HCT116 (cell line): ENCODE measurements around the gene TBXT. TPM values are rescaled to one million over a fixed set of nuclear protein-coding genes. Genes with fewer than 3 reads are reported as not detected.
A peak's percentile ranks its signal among the peaks of the same experiment; 100 is the strongest.

ENCODE experiments used
- ATAC-seq: fragments of 200-7000 bp; cut with Tn5 transposase; 2 replicates; pipeline ENCODE4 v1.9.1; 2020; ENCODE audit warnings: mild to moderate bottlenecking, moderate library complexity
- Bru-seq: library from RNA; stranded (reverse); fragments of 400-500 nt; gene quantifications from one replicate; lab custom pipeline; 2021; lab: Mats Ljungman, UMichigan
- BruChase-seq, 2 experiments: library from RNA; stranded (reverse); fragments of 400-500 nt; gene quantifications; one replicate each; lab custom pipeline; 2021; lab: Mats Ljungman, UMichigan
- BruUV-seq: library from RNA; stranded (reverse); fragments of 400-500 nt; replicated peaks from 2 replicates; lab custom pipeline; 2021; lab: Mats Ljungman, UMichigan
- CTCF ChIA-PET: fragments of 300-600 bp; sonication (Branson Sonifier 250); formaldehyde crosslinking; loops from one replicate; lab custom pipeline; 2021; ENCODE audit warnings: antibody characterized with exemption; lab: Charles Lee
- POLR2A ChIA-PET: fragments of 300-600, 350-600 bp; sonication (Branson Sonifier 250); formaldehyde crosslinking; loops from one replicate; lab custom pipeline; 2021; ENCODE audit warnings: antibody characterized with exemption; lab: Charles Lee
- RAD21 ChIA-PET, 2 experiments: fragments of 300-600 bp; sonication (Branson Sonifier 250); formaldehyde crosslinking; loops; one replicate each; lab custom pipeline; 2023; ENCODE audit warnings: low total read pairs in 2 of 2; ENCODE audit not compliant: uncharacterized antibody in 2 of 2, unreplicated experiment in 2 of 2, low non-redundant PET in 1 of 2; lab: Charles Lee
- DNase-seq: peaks from one replicate; pipeline ENCODE4 v3.0.0-alpha.2; 2010; ENCODE audit warnings: low read depth, low spot score
- H2AFZ ChIP-seq: fragments of 200-600 bp; shearing (Covaris generic), sonication (generic); 2 replicates; pipeline ENCODE4 v1.6.1; 2017; ENCODE audit warnings: low read depth, mixed run types, mixed read lengths, antibody characterized with exemption, low read length; ENCODE audit not compliant: poor library complexity, severe bottlenecking
- H3K27ac ChIP-seq: 2 replicates; pipeline ENCODE4 v1.5.1; 2012; ENCODE audit warnings: low read depth, low read length
- H3K27me3 ChIP-seq: fragments of 200-600 bp; sonication (generic); 2 replicates; pipeline ENCODE4 v1.6.1; 2016; ENCODE audit warnings: mixed run types, low read length, mixed read lengths; ENCODE audit not compliant: insufficient read depth
- H3K36me3 ChIP-seq, 2 experiments: fragments of 200-500 bp in 1 of 2; fragments of 200-600 bp in 1 of 2; sonication (Bioruptor generic) in 1 of 2; sonication (generic) in 1 of 2; 2 replicates each; pipeline versions ENCODE4 v1.5.1 to v1.6.1; 2014 to 2016; ENCODE audit warnings: low read length in 2 of 2, inconsistent platforms in 1 of 2, mixed read lengths in 1 of 2, mixed run types in 1 of 2; ENCODE audit not compliant: insufficient read depth in 2 of 2, control insufficient read depth in 1 of 2
- H3K4me1 ChIP-seq, 2 experiments: fragments of 200-600 bp in 1 of 2; sonication (generic) in 1 of 2; 2 replicates each; pipeline versions ENCODE4 v1.5.1 to v1.6.1; 2012 to 2017; ENCODE audit warnings: low read length in 2 of 2, inconsistent platforms in 1 of 2, mild to moderate bottlenecking in 1 of 2, mixed read lengths in 1 of 2, mixed run types in 1 of 2, moderate library complexity in 1 of 2; ENCODE audit not compliant: insufficient read depth in 2 of 2, control insufficient read depth in 1 of 2
- H3K4me2 ChIP-seq: fragments of 200-600 bp; sonication (generic); 2 replicates; pipeline ENCODE4 v1.6.1; 2017; ENCODE audit warnings: mixed run types, low read length, mixed read lengths
- H3K4me3 ChIP-seq, 2 experiments: fragments of 200-600 bp in 1 of 2; sonication (generic) in 1 of 2; replicated peaks in 1 of 2; 2 replicates each; pipeline ENCODE4 v1.5.1; 2011 to 2016; ENCODE audit warnings: low read length in 2 of 2, control low read depth in 1 of 2, low read depth in 1 of 2, mild to moderate bottlenecking in 1 of 2, mixed read lengths in 1 of 2, mixed run types in 1 of 2
- H3K79me2 ChIP-seq: fragments of 200-600 bp; sonication (generic); 2 replicates; pipeline ENCODE4 v1.6.1; 2017; ENCODE audit warnings: mild to moderate bottlenecking, mixed run types, low read length, moderate library complexity, mixed read lengths; ENCODE audit not compliant: insufficient read depth
- H3K9ac ChIP-seq: fragments of 200-600 bp; sonication (generic); 2 replicates; pipeline ENCODE4 v1.6.1; 2016; ENCODE audit warnings: low read length, mixed read lengths
- H3K9me2 ChIP-seq: fragments of 200-600 bp; sonication (generic), shearing (Covaris generic); 2 replicates; pipeline ENCODE4 v1.6.1; 2017; ENCODE audit warnings: mixed run types, mild to moderate bottlenecking, moderate library complexity; ENCODE audit not compliant: insufficient read depth
- H3K9me3 ChIP-seq, 2 experiments: fragments of 200-500 bp in 1 of 2; fragments of 200-600 bp in 1 of 2; sonication (Bioruptor generic) in 1 of 2; sonication (generic) in 1 of 2; 2 replicates each; pipeline ENCODE4 v1.6.1; 2014 to 2017; ENCODE audit warnings: low read length in 2 of 2, mixed read lengths in 2 of 2, inconsistent platforms in 1 of 2, low read depth in 1 of 2, mild to moderate bottlenecking in 1 of 2, mixed run types in 1 of 2, moderate library complexity in 1 of 2; ENCODE audit not compliant: control insufficient read depth in 1 of 2, insufficient read depth in 1 of 2
- H4K20me1 ChIP-seq: fragments of 200-600 bp; sonication (generic), shearing (Covaris generic); 2 replicates; pipeline ENCODE4 v1.6.1; 2017; ENCODE audit warnings: mixed run types, mild to moderate bottlenecking, moderate library complexity; ENCODE audit not compliant: insufficient read depth
- CBX3 ChIP-seq: IDR thresholded peaks from 2 replicates; pipeline ENCODE4 v1.6.1; 2012; ENCODE audit warnings: low read depth
- CEBPB ChIP-seq: IDR thresholded peaks from 2 replicates; pipeline ENCODE4 v1.6.1; 2012; ENCODE audit warnings: low read depth
- CTCF ChIP-seq, 3 experiments: fragments of 200-600 bp in 1 of 3; sonication (generic) in 1 of 3; IDR thresholded peaks in 2 of 3; conservative IDR thresholded peaks in 1 of 3; 2 replicates each; pipeline ENCODE4 v1.5.1; 2012 to 2017; ENCODE audit warnings: low read depth in 2 of 3, low read length in 2 of 3, antibody characterized with exemption in 1 of 3, borderline replicate concordance in 1 of 3, control low read depth in 1 of 3, mild to moderate bottlenecking in 1 of 3, mixed read lengths in 1 of 3, mixed run types in 1 of 3, moderate library complexity in 1 of 3; ENCODE audit not compliant: insufficient read depth in 1 of 3
- EGR1 ChIP-seq: IDR thresholded peaks from 2 replicates; pipeline ENCODE4 v1.6.1; 2012; ENCODE audit warnings: low read depth
- ELF1 ChIP-seq: IDR thresholded peaks from 2 replicates; pipeline ENCODE4 v1.6.1; 2012; ENCODE audit warnings: low read depth, borderline replicate concordance
- EZH2 ChIP-seq: fragments of 200-600 bp; sonication (generic); IDR thresholded peaks from 2 replicates; pipeline ENCODE4 v1.6.1; 2017; ENCODE audit warnings: antibody characterized with exemption, mixed run types
- FOSL1 ChIP-seq: IDR thresholded peaks from 2 replicates; pipeline ENCODE4 v1.6.1; 2012; ENCODE audit warnings: low read depth
- POLR2AphosphoS5 ChIP-seq: IDR thresholded peaks from 2 replicates; pipeline ENCODE4 v1.6.1; 2011; ENCODE audit warnings: mild to moderate bottlenecking, low read depth, low read length, moderate library complexity
- SIN3A ChIP-seq: IDR thresholded peaks from 2 replicates; pipeline ENCODE4 v1.6.1; 2012; ENCODE audit warnings: low read depth
- SRF ChIP-seq: IDR thresholded peaks from 2 replicates; pipeline ENCODE4 v1.6.1; 2012; ENCODE audit warnings: low read depth
- YY1 ChIP-seq: IDR thresholded peaks from 2 replicates; pipeline ENCODE4 v1.6.1; 2011; ENCODE audit warnings: low read length, low read depth, moderate library complexity, mild to moderate bottlenecking; ENCODE audit not compliant: insufficient replicate concordance; ENCODE audit errors: extremely low read depth
- ZNF274 ChIP-seq: fragments of 200-500 bp; sonication (Bioruptor generic); IDR thresholded peaks from 2 replicates; pipeline ENCODE4 v1.6.1; 2014; ENCODE audit warnings: mild to moderate bottlenecking, low read depth, low read length, inconsistent platforms
- intact Hi-C: fragments of 100-400 bp; cut with micrococcal nuclease; formaldehyde crosslinking; loops from 2 replicates; pipeline ENCODE4 v1.10.0; 2022
- long read RNA-seq: library from polyadenylated mRNA; unstranded; transcript quantifications from one replicate; pipeline ENCODE4 v2.0.0, GENCODE V29; 2021; ENCODE audit not compliant: unreplicated experiment
- polyA plus RNA-seq: library from polyadenylated mRNA; unstranded; fragments of >200 nt; gene quantifications from 2 replicates; pipeline ENCODE4 v1.2.1, GENCODE V29; 2012; ENCODE audit warnings: missing spikeins
- total RNA-seq: library from RNA; stranded (reverse); gene quantifications from one replicate; pipeline ENCODE4 v1.2.1, GENCODE V29; 2021; ENCODE audit not compliant: unreplicated experiment

Gene TBXT, protein sequence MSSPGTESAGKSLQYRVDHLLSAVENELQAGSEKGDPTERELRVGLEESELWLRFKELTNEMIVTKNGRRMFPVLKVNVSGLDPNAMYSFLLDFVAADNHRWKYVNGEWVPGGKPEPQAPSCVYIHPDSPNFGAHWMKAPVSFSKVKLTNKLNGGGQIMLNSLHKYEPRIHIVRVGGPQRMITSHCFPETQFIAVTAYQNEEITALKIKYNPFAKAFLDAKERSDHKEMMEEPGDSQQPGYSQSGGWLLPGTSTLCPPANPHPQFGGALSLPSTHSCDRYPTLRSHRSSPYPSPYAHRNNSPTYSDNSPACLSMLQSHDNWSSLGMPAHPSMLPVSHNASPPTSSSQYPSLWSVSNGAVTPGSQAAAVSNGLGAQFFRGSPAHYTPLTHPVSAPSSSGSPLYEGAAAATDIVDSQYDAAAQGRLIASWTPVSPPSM
- total RNA-seq (not detected), Bru-seq, nascent RNA (not detected), BruChase-seq, experiment 1, labeled RNA remaining after a 6-hour chase (not detected), BruChase-seq, experiment 2, labeled RNA remaining after a 2-hour chase (percentile 7 among the genes with signal in this experiment)
- not detected in 2 replicates for polyA plus RNA-seq
- long read RNA-seq, result 0 reads

GRCh38 chr6:166167801-166168615 lies at the start of gene TBXT:
TSS of gene TBXT (minus strand) at chr6:166167851. CDS start at chr6:166167591, 260 bp downstream.
- POLR2A ChIA-PET, result no interaction called here
- ATAC-seq, result no peak
- RAD21 ChIA-PET, result no interaction called here

DNA sequence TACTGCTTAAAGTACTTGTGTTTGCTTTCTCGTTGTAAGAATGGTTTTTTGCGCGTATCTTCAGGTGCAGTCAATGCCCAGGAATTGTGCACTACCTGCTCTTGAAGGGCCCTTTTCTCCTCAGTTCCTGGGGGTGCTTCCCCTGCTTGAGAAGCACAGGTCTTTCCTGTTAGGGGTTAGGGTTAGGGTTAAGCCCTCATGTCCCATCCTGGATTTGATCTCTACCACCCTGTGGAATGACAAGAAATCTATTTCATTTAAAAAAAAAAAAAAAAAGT lies 39.6 kb upstream of the TBXT start:
- CTCF ChIA-PET, result no interaction called here
- POLR2A ChIA-PET, result no interaction called here
- RAD21 ChIA-PET, result no interaction called here
- no peak overlapping the region for H3K27ac ChIP-seq
- no peak overlapping the region for H3K4me3 ChIP-seq
- no TSS peak for BruUV-seq
- H3K9ac ChIP-seq, result no peak overlapping the region
- H4K20me1 ChIP-seq, result no peaks in the 10 kb centered on the region
- intact Hi-C loops, result no loop called here
- H3K4me1 ChIP-seq, result 0 out of 4 replicates have a peak, but pooled peaks cover 0 to 4% of the 10 kb centered on the region in 2 experiments
- no peaks in the 10 kb centered on the region for H3K9me3 ChIP-seq
- no peak for DNase-seq
- TF ChIP-seq CTCF (IDR thresholded peaks at IDR 0.05 in 2 of 3, conservative IDR thresholded peaks at IDR 0.05 in 1 of 3; ENCODE audit: borderline replicate concordance in 1 of 3, insufficient read depth in 1 of 3, low read depth in 2 of 3, low read length in 2 of 3), result no peak
- no peak for TF ChIP-seq FOSL1
- no peak for TF ChIP-seq CBX3
- TF ChIP-seq ZNF274, result no peak
- no peak for TF ChIP-seq EGR1
- TF ChIP-seq POLR2AphosphoS5, result no peak
- no peak for TF ChIP-seq SRF
- H3K36me3 ChIP-seq, result no peaks in the 10 kb centered on the region
- no peak overlapping the region for H2AFZ ChIP-seq
- H3K4me2 ChIP-seq, result no peak overlapping the region
- H3K79me2 ChIP-seq, result no peaks in the 10 kb centered on the region
- H3K9me2 ChIP-seq, result no peaks in the 10 kb centered on the region
- ATAC-seq, result no peak
- H3K27me3 ChIP-seq, result no peaks in the 10 kb centered on the region

More at GRCh38 chr6:166167801-166168615, at the start of gene TBXT:
- Histone ChIP-seq H3K27ac (no peak within 1 kb of the TSS), H3K4me1 (peaks cover 0 to under 1% of the 10 kb centered on the region in 2 experiments; a peak in 1 of 4 replicates), H3K9me3 (no peaks in the 10 kb centered on the region), H2AFZ (no peak within 1 kb of the TSS), H3K79me2 (no peaks in the 10 kb centered on the region), H3K27me3 (no peaks in the 10 kb centered on the region), H3K9me2 (no peaks in the 10 kb centered on the region), H3K9ac (no peak within 1 kb of the TSS), H3K4me2 (no peak within 1 kb of the TSS), H3K36me3 (no peaks in the 10 kb centered on the region), H3K4me3 (no peak within 1 kb of the TSS), H4K20me1 (no peaks in the 10 kb centered on the region)
- intact Hi-C loops, result no loop called here
- no peak for DNase-seq
- CTCF ChIA-PET, result no interaction called here
- BruUV-seq, result no TSS peak
- no peak for TF ChIP-seq EZH2
- TF ChIP-seq YY1, result no peak
- no peak for TF ChIP-seq SIN3A
- no peak for TF ChIP-seq CBX3
- TF ChIP-seq ELF1, result no peak
- TF ChIP-seq ZNF274, result no peak
- TF ChIP-seq CEBPB, result no peak
- TF ChIP-seq POLR2AphosphoS5, result no peak
